GM19467 (cell line): ENCODE results near the gene PLPPR1.

ENCODE experiments used
- ATAC-seq: cut with Tn5 transposase; IDR thresholded peaks from one replicate; pipeline ENCODE4 v1.9.1; 2021; ENCODE audit warnings: mild to moderate bottlenecking, moderate library complexity; ENCODE audit not compliant: unreplicated experiment

PLPPR1 gene

GRCh38 chr9:101200852-101201251, 172.3 kb downstream of the PLPPR1 start:
- no peak for ATAC-seq

DNA sequence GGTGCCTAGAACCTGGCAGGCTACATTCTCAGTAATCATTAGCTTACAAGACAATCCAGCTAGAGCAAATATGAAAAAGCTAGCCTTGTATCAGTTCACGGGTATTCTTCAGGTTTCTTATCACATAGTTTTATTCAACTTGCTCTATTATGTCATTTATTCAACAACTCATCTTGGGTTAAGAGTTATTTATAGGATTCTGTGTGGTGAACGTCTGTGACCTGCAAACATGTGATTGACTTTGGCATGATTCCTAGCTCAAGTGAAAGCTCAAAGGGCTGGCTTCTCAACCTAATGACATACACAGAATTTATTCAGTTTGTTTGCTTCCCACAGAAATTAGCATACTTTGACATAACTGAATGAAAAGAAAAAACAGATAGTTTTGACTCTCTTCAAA, 173.1 kb downstream of the PLPPR1 start:
- no peak for ATAC-seq

DNA sequence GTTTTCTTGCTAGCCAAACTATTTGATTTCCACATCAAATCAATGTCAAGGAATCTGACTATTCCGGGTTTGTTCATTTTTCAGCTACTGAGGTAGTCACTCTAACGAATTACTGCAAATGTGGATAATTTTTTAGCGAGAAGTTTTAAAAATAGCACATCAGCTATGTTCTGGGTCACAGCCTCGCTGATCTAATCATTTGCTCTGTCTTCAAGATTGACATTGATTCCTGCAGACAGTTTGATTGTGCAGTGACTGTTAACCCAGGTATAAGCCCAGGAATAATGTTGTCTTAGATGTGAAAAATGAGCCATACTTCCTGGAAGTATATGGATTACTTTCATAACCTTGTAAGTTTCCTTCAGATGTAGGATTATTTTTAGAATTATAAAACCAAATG, 181.1 kb downstream of the PLPPR1 start:
- no peak for ATAC-seq

- no peak for ATAC-seq
These were observed 184.1 kb downstream of the PLPPR1 start for GRCh38 chr9:101212661-101213060.

DNA sequence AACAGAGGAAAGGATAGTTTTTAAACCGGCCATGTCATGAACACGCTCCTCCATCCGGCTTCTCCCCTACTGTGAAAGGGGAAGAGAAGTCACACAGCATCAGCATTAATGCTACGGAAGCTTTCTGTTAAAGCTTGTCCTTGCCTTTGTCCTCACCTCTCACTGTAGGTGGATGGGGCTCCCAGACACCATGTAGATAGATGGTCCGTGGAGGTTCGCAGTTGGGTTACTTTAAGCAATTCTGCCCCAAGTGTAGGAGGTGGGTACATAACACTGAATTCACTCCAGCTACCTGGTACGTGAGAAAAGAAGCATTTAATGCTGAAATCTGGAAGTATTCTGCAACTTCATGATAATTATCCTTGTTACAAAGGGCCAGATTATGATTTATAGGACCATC, 190.5 kb downstream of the PLPPR1 start:
- ATAC-seq = no peak

DNA sequence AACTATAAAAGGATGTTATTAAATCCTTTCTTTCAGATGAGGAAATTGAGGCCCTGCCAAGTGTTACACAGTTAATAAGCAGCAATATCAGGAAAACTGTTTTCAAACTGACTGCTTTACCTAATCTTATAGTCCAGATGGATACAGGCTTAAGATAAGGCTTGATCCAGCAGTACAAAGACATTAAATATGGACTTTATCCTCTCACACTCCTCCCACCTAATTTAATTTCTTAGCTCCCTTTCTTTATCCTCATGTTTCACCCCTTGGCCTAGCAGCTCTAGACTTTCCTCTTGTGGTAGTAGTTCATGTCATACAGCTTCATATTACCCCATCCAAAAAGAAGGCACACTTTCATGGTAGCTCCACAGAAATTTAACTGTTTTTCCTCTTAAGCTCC, 191.8 kb downstream of the PLPPR1 start:
- ATAC-seq = no peak

- ATAC-seq = no peak
These were observed 196.7 kb downstream of the PLPPR1 start for GRCh38 chr9:101225271-101225670.

GRCh38 chr9:101226161-101226560, 197.6 kb downstream of the PLPPR1 start:
- no peak for ATAC-seq

DNA sequence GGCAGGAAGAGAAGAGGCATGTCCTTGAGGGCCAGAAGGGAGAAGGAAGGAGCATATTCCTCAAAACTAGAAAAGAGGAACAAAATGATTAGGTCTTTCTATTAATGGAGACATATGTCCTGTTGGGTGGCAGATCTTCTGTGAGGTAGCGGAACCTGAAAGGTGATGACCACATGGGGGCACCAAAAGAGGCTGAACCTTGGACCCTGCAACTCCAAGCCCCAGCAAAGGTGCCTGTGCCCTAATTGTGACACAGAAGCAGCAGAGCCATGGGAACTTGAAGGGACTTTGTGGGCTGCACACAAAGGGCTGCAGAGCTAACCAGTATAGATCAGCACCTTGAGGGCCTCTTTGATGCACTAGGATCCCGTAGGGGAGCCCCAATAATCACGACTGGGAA, 198.3 kb downstream of the PLPPR1 start:
- ATAC-seq = no peak

GRCh38 chr9:101229606-101230005, 201.1 kb downstream of the PLPPR1 start:
- ATAC-seq = no peak

DNA sequence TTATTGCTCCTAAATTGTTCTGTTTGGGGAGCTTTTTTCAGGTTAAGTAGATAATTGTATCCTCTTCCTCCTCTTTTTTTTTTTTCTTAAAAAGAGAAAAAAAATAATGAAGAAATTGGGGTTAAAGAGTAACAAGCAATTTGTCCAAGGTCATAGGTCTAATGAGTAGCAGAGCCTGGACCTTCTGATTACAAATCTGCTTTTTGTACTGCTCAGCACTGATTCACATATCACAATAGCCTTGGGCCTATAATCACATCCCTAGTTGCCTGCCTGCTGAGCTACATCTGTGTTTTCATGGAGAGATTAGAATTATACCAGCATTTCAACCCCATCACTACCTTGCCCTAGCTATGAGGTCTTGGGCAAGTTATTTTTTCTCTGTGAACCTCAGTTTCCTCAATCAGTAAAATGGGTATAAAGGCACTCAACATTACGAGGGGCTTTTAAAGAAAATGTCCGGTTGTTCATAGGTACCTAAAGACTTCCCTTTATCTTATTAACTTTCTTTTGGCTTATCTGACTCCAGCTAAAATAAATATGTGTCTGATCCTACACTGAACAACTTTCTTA, 204.0 kb downstream of the PLPPR1 start:
- ATAC-seq = no peak

GRCh38 chr9:101235105-101235866, 206.8 kb downstream of the PLPPR1 start:
- ATAC-seq = no peak

DNA sequence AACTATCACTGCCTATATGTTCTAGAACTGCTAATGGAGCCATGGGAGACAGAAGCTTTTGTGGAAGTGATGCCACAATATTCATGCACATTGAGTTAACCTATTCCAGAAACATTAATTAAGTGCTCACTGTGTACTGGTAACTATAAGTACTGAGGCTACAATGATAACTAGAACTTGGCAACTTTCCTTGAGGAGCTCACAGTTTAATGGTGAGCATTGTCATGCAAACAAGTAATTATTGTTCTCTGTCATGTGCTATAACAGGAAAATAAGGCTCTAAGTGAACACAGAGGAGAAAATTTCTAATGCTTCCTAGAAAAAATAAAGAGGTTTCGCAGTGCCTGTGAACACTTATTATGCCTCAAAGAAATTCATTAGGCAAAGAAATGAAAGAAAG, 214.1 kb downstream of the PLPPR1 start:
- no peak for ATAC-seq

- ATAC-seq = no peak
These were observed 218.2 kb downstream of the PLPPR1 start for GRCh38 chr9:101246691-101247090.

DNA sequence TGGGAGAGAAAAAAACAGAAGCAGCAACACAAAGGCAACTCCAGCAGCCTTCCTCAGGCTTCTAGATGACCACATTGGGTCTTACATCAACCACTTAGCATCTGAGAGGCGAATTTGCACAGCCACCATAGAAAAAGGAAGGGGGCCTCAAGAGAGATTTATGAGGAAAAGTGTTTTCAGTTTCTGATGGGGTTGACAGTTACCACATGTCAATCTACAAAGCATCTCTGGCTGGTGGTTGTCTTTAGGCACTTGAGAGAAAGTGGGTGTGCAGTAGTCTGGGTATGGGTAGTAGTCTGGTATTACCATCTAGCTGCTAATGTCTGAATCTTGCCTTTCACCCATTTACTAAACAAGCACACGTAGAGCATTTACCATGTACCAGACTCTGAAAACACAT, 218.8 kb downstream of the PLPPR1 start:
- ATAC-seq = no peak

GRCh38 chr9:101254733-101255433, 226.4 kb downstream of the PLPPR1 start:
- ATAC-seq = no peak

DNA sequence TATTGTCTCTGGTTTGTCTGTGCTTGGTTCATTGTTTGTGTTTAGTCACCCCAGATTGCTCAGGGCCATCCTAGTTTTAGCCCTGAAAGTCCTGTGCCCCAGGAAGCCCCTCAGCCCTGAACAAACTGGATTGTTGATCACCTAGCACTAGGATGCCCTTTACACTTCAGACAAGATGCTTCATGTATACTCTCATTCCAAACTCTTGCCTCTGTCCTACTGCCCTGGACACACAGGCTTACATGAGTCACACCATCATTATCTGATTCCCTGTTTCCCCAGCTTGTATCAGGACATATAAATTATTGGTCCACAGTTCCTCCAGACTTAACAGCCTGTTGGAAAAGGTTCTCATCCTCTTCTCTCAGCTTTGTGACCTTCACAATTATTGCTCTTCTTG, 236.2 kb downstream of the PLPPR1 start:
- ATAC-seq = no peak

DNA sequence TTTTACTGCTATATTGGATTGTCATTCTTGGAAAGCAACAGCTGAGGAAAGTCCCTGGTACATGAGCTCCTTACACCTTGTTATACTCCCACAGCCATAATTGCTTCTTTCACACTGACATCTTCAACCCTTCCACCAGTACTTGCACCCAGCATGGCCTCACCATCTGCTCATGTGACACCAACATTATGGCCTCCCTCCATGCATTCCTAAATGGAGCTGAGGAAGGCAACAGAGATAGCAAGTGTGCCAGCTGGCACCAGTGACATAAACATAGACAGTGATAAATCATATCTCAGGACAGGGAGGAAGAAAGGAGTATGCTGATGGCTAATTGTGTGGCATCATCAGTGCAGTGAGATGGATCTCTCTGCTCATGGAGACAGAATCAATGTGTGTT, 236.7 kb downstream of the PLPPR1 start:
- ATAC-seq = no peak

GRCh38 chr9:101268426-101268825, 239.9 kb downstream of the PLPPR1 start:
- ATAC-seq = no peak

- ATAC-seq = no peak
These were observed 241.2 kb downstream of the PLPPR1 start for GRCh38 chr9:101269591-101270283.

DNA sequence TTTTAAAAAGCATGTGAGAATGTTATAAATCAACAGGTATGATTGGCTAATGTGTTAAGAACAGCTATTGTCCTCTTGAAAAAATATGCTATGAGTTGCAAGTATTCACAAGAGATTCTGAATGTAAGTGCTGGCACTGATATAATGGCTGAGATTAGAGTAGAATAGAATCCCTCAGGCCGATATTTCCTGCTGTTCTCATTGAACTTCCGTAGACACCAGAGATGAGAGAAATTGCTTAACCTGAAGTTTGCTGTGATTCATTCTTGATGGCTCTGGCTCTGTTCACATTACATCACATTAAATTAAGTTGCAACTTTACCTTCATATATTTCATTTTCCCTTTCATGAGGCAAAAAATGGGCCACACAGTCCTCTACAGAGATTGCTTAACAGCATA, 241.8 kb downstream of the PLPPR1 start:
- no peak for ATAC-seq

GRCh38 chr9:101271102-101271501, 242.6 kb downstream of the PLPPR1 start:
- no peak for ATAC-seq
